GM10266 (cell line): ENCODE measurements around the gene TP53TG5.

Experiments used
- DNase-seq: peaks from one replicate; pipeline ENCODE4 v3.0.0; 2012; ENCODE audit errors: extremely low spot score
- TF ChIP-seq, protein P1 (sequence below): IDR thresholded peaks from 2 replicates; pipeline ENCODE4 v1.5.1; 2012; ENCODE audit warnings: mild to moderate bottlenecking, low read depth; ENCODE audit not compliant: control insufficient read depth, insufficient read depth; ENCODE audit errors: missing control alignments

TP53TG5 gene

DNA sequence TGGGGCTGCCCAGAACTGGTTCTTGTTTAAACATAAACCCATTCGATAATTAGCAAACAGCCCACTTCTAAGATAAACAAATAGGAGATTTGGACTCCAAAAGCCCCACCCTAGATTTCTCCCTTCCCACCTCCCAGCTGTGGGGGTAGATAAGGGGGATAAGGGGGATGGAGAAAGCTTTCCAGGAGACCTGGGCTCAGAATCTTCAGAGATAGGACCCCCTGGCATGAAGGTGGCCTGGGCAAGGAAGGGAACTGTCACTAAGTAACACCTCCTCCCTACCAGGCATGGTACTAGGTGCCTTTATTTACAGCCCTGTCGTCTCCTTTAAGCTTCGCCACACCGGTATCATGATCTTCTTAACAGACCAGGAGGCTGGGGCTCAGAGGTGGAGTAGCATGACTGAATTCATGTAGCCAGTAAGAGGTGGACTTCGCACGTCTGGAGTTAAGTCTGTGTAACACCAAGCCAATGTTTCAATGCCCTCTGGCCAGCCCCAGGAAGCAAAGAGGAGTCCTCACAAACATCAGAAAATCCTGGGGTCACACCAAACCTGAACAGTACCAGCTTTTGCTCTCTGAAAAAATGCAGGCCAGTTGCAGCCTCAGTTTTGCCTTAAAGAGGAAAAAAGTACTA lies 34.5 kb downstream of the TP53TG5 start:
- TF ChIP-seq, protein P1, sequence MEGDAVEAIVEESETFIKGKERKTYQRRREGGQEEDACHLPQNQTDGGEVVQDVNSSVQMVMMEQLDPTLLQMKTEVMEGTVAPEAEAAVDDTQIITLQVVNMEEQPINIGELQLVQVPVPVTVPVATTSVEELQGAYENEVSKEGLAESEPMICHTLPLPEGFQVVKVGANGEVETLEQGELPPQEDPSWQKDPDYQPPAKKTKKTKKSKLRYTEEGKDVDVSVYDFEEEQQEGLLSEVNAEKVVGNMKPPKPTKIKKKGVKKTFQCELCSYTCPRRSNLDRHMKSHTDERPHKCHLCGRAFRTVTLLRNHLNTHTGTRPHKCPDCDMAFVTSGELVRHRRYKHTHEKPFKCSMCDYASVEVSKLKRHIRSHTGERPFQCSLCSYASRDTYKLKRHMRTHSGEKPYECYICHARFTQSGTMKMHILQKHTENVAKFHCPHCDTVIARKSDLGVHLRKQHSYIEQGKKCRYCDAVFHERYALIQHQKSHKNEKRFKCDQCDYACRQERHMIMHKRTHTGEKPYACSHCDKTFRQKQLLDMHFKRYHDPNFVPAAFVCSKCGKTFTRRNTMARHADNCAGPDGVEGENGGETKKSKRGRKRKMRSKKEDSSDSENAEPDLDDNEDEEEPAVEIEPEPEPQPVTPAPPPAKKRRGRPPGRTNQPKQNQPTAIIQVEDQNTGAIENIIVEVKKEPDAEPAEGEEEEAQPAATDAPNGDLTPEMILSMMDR = no peak
- DNase-seq = no peak

DNA sequence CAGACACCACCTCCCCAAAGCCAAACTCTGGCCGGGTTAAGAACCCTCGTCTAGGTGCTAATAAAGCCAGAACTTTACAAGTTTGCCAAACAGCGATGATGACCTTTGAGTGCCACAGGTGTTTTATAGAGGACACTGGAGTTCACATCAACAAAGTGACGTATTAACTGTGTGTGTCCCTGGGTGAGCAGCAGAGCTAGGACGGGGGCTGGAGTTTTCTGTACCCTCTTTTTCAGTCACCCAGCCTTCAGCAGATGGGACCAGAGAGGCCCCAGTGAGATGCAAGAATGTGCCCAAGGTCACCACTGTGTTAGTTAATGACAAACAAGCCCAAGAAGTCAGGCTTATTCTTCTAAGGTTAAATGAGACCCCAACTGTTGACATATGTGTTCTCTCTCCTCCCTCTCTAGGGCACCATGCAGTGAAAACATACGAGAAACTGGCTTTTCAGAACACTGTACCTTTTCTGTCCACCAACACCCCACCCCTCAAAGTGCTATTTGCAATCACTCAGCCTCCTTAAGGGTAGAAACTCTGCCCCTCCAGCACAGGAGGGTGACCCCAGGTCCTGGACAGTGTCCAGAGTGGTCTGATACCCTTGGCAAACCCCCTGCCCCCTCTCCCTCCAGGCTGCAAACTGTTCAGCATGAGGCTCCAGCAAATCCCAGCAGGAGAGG lies 35.1 kb downstream of the TP53TG5 start:
- no peak for DNase-seq
- TF ChIP-seq, protein P1 = no peak

DNA sequence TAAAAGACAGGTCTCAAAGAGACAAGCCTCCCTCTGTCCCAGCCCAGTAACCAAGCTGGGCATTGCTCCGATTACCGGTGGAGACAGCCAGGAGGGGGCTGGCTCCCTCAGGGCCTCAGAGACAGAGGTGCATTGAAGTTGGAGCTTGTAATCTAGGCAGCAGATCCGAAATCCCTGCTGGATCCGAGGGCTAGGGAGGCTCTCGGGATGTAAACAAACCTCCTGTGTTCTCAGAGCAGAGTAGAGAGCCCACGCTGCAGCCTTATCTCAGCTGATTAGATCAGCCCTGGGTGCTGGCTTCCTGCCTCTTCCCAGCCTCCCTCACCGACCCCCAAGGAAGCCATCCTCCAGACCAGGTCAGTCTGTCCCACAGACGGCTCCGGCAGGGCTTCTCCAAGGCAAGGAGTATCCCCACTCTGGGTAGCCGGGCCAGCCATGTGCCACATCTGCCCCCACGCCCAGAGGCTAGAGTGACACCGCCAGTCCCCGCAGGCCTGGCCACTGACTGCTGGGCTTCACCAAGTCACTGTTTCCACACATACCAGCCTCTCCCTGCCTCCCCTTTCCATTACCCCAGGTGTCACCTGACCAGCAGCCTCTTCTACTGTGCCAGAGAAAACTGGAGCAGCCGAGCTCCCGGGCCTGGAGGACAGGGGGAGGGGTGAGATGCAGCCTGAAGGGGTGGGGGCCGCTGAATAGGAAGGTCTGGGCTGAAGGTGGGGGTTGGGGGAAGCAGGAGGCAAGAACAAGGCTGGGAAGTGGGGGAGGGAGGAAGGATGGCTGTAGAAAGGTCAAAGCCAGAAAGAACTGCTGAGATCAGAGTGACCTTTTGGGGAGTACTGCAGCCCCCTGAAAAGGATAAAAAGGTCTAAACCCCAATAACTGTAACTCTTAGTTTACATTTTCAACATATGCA lies 35.9 kb downstream of the TP53TG5 start:
- TF ChIP-seq, protein P1 = no peak
- DNase-seq = no peak

DNA sequence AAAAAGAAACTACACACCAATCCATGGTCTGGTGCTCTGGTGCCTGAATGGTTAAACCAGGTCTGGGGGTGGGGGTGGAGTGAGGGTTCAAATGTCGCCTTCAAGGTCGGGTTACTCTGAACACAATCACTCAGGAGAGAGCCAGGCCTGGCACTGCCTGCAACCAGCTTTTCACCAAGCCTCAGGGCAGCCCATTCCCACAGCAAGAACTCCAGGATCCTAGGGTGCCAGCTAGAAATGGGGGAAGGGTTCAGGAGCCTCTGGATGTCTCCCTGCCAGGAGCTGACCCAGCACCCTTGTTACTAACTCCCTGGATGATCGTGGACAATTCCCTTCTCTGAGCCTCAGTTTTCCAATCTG lies 36.6 kb downstream of the TP53TG5 start:
- no peak for DNase-seq
- TF ChIP-seq, protein P1 = no peak

DNA sequence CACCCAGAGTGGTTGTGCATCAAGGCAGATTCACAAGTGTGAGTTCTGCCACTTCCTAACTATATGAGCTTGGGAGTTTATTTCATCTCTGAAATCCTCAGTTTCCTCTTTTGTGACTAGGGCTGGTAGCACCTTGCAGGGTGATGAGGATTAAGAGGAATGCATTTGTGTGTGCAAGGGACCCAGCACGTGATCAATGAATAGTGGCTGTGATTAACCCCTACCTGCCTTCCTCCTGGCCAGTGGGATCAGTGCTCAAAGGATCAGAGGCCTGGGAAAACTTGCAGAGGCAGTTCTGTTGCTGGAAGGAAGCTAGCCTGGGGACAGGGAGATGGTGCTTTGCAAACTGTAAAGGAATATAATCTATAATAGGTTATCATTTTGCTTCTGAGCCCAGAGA lies 37.2 kb downstream of the TP53TG5 start:
- TF ChIP-seq, protein P1 = no peak
- DNase-seq = no peak

DNA sequence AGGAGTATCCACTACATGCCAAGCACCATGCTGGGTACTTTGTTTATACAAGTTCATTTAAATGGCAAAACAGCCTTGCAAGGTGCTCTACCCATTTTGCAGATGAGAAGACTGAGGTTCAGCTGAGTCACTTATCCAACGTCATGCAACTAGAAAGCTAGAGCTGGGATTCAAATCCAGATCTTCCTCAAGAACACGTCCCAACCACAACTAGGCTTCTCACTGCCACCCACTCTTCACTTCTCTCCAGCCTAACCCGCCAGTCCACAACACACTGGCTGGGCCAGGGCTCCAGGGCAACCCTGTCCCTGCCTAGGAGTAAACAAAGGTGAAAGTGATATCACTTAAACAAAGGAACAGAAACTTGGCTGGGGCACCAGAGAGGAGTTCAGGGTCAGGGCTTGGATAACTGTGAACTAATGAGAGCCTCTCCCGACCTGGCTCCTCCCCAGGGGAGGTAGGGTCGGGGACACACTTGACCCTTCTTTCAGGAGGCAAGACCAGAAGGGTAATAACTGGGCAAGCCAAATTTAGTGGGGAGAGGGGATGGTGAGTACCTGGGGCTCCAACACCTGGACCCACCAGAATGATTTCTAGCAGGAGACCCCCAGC lies 37.8 kb downstream of the TP53TG5 start:
- TF ChIP-seq, protein P1 = no peak
- DNase-seq = no peak
